ENCODE data around the gene SLC30A2. TPM values are rescaled to one million over a fixed set of nuclear protein-coding genes. Genes with fewer than 3 reads are reported as not detected.

Gene SLC30A2
- total RNA-seq, 1 donor from 2014 or later = 4.4 TPM

- DNase-seq (ENCODE audit: extremely low spot score, unreplicated experiment) = no peak
- Mint-ChIP-seq H3K4me1 (ENCODE audit: unreplicated experiment) (peaks cover 9% of the 10 kb centered on the region), H3K4me3 (no peak overlapping the region), H3K36me3 (no peaks in the 10 kb centered on the region), H3K9me3 (no peaks in the 10 kb centered on the region), H3K27ac (no peak overlapping the region), H3K27me3 (peaks cover 7% of the 10 kb centered on the region)
- TF ChIP-seq CTCF (conservative IDR thresholded peaks at IDR 0.05) = no peak
Measured at GRCh38 chr1:26029054-26029863, 16.7 kb downstream of the SLC30A2 start.

- H3K9me3 Mint-ChIP-seq = no peaks in the 10 kb centered on the region
- H3K4me3 Mint-ChIP-seq = no peak overlapping the region
Measured at GRCh38 chr1:26028490-26028980, 17.4 kb downstream of the SLC30A2 start.

GRCh38 chr1:26027716-26028489 is 18.0 kb downstream of the SLC30A2 start:
- Mint-ChIP-seq H3K9me3 (no peaks in the 10 kb centered on the region), H3K27me3 (peaks cover 7% of the 10 kb centered on the region), H3K4me1 (ENCODE audit: unreplicated experiment) (peaks cover 9% of the 10 kb centered on the region), H3K36me3 (no peaks in the 10 kb centered on the region), H3K4me3 (no peak overlapping the region), H3K27ac (no peak overlapping the region)
- no peak for DNase-seq (ENCODE audit: extremely low spot score, unreplicated experiment)
- no peak for TF ChIP-seq CTCF (conservative IDR thresholded peaks at IDR 0.05)

More at GRCh38 chr1:26028490-26028980, 17.4 kb downstream of the SLC30A2 start:
- no peak for TF ChIP-seq CTCF (conservative IDR thresholded peaks at IDR 0.05)
- Mint-ChIP-seq H3K27ac (no peak overlapping the region), H3K27me3 (peaks cover 7% of the 10 kb centered on the region), H3K36me3 (no peaks in the 10 kb centered on the region), H3K4me1 (ENCODE audit: unreplicated experiment) (peaks cover 9% of the 10 kb centered on the region)
- no peak for DNase-seq (ENCODE audit: extremely low spot score, unreplicated experiment)

- Mint-ChIP-seq H3K27ac (no peak overlapping the region), H3K4me1 (ENCODE audit: unreplicated experiment) (peaks cover 15% of the 10 kb centered on the region), H3K4me3 (no peak overlapping the region), H3K27me3 (no peaks in the 10 kb centered on the region), H3K36me3 (no peaks in the 10 kb centered on the region), H3K9me3 (no peaks in the 10 kb centered on the region)
- no peak for DNase-seq (ENCODE audit: extremely low spot score, unreplicated experiment)
- TF ChIP-seq CTCF (conservative IDR thresholded peaks at IDR 0.05) = no peak
Measured at GRCh38 chr1:26025517-26025916, 20.4 kb downstream of the SLC30A2 start.

GRCh38 chr1:26025060-26025459 is 20.9 kb downstream of the SLC30A2 start:
- peaks cover 19% of the 10 kb centered on the region for H3K4me1 Mint-ChIP-seq (ENCODE audit: unreplicated experiment)
- no peak overlapping the region for H3K27ac Mint-ChIP-seq
- H3K9me3 Mint-ChIP-seq = no peaks in the 10 kb centered on the region
- H3K4me3 Mint-ChIP-seq = no peak overlapping the region
- DNase-seq (ENCODE audit: extremely low spot score, unreplicated experiment) = no peak
- no peaks in the 10 kb centered on the region for H3K27me3 Mint-ChIP-seq
- TF ChIP-seq CTCF (conservative IDR thresholded peaks at IDR 0.05) = no peak
- no peaks in the 10 kb centered on the region for H3K36me3 Mint-ChIP-seq
